GM19452 (cell line): ENCODE data around the gene OPN1MW2.
"Not testable (repeated sequence)": the region's sequence is repeated elsewhere in the genome, so short reads cannot be mapped to it uniquely, and the experiment has no call there.

Experiments used
- ATAC-seq: cut with Tn5 transposase; IDR thresholded peaks from one replicate; pipeline ENCODE4 v1.9.1; 2021; ENCODE audit not compliant: unreplicated experiment

OPN1MW2 gene

DNA sequence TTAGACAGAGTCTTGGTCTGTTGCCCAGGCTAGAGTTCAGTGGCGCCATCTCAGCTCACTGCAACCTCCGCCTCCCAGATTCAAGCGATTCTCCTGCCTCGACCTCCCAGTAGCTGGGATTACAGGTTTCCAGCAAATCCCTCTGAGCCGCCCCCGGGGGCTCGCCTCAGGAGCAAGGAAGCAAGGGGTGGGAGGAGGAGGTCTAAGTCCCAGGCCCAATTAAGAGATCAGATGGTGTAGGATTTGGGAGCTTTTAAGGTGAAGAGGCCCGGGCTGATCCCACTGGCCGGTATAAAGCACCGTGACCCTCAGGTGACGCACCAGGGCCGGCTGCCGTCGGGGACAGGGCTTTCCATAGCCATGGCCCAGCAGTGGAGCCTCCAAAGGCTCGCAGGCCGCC lies at the start of gene OPN1MW2:
TSS of gene OPN1MW2 (plus strand) at position 301 of the 400 bp plus-strand sequence. CDS start at position 361, 60 bp downstream.
- not testable (repeated sequence) for ATAC-seq

DNA sequence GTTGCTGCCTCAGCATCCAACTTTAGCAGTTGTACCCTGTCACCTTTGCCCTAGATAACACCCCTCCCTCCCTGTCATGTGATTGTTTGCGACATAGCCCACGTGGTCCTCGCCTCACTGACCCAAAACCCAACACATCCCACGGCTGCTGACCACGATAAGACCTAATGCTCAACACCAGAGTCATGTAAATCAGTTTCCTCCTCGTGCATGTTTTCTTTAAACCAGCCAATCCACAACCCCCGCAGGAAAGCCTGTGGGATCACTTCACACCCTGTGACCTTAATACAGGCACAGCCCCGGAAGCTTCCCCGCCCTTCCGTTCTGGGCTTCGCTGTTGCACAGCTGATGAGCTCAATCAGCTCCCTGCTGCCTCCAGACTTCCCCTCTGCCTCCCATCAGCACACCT lies 47.0 kb upstream of the OPN1MW2 start:
- ATAC-seq = peak; percentile 84

DNA sequence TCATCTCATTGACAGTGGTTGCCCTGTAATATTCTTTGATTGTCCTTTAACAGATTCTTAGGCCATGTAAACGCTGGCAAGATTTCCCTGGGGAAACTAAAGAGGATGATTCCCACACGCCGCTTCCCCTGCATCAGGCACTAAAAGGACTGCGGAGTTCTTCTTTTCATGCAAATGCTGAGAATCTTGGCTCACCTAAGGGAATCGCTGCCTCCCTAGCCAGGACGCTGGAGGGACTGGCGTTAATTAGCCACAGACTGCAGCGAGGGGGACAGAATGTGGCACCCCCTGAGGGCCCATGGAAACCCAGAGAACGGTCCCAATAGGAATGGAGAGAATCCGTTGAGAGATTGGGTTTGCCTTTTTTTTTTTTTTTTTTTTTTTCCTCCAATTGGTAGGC lies 45.2 kb upstream of the OPN1MW2 start:
- ATAC-seq = not testable (repeated sequence)

DNA sequence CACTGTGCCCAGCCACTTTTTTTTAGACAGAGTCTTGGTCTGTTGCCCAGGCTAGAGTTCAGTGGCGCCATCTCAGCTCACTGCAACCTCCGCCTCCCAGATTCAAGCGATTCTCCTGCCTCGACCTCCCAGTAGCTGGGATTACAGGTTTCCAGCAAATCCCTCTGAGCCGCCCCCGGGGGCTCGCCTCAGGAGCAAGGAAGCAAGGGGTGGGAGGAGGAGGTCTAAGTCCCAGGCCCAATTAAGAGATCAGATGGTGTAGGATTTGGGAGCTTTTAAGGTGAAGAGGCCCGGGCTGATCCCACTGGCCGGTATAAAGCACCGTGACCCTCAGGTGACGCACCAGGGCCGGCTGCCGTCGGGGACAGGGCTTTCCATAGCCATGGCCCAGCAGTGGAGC lies 37.3 kb upstream of the OPN1MW2 start, which contains the start of gene OPN1MW:
TSS of gene OPN1MW (plus strand) at position 301 of the 400 bp plus-strand sequence. CDS start at position 383, 82 bp downstream.
- not testable (repeated sequence) for ATAC-seq

DNA sequence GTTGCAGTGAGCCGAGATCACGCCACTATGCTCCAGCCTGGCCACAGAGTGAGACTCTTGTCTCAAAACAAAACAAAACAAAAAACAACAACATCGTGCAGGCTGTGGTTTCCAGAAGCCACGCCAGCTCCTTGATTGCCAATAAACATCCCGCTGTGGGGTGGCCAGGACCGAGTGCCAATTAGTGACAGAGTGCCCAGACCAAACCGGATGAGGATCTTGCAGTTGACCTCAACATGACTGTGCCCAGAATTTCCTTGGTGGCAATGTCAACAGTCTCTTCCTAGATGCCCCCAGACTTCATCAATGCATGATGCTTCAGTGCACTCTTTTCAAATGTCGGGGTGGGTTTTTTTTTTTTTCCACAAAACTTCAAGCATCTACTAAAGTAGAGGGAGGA lies 35.8 kb upstream of the OPN1MW2 start:
- ATAC-seq = not testable (repeated sequence)

DNA sequence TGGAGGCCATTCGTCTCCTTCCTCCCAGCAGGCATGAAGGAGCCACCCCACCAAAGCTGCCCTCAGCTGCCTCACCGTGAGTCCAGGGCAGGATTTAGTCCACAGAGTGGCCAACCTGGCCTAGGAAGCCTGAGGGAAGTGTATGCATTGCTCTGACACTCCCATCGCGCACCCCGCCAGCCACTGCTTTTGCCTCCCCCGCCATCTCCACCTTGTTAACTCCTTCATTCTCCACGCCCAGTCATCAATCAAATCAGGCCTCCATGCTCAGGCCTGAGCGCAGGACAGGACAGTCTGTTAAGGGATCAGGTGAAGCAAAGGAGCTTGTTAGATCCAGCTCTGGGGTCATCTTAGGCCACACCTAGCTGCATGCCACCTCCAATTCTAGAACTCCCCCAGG lies 26.7 kb upstream of the OPN1MW2 start:
- ATAC-seq = not testable (repeated sequence)

DNA sequence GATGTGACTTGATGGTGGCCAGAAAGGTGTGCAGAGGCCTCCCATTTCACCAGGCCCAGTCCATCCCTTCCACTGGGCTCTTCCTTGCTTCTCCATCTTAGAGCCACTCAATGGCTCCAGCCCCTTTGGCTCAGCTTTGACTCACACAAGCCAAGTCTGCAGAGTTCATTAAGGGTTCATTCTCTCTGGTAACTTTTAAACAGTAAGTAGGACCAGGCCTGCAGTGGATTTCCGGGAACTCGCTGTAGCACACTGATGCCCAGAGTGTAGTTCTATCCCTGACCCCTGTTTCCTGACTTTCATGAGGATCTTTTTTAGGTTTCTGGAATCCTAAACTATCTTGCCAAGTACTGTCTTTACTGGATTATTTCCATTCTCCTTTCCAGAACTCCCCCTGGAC lies 25.2 kb upstream of the OPN1MW2 start:
- not testable (repeated sequence) for ATAC-seq

DNA sequence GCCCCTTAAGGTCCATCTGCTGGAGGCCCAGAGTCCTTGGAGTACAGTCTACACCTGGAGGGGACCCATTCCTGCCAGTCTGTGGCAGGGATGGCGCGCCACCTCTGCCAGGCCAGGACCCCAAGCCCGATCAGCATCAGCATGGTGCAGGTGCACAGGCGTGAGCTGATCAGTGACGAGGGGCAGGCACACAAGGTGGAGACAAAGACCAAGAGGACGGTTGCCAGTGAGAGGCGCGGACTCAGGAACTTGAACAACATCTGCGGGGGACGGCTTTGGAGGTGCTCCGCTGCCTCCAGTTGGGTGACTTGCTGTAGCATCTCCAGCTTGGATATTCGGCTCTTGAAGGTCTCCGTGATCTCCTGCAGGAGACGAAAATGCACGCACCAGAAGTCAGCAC lies 23.1 kb upstream of the OPN1MW2 start:
- not testable (repeated sequence) for ATAC-seq

DNA sequence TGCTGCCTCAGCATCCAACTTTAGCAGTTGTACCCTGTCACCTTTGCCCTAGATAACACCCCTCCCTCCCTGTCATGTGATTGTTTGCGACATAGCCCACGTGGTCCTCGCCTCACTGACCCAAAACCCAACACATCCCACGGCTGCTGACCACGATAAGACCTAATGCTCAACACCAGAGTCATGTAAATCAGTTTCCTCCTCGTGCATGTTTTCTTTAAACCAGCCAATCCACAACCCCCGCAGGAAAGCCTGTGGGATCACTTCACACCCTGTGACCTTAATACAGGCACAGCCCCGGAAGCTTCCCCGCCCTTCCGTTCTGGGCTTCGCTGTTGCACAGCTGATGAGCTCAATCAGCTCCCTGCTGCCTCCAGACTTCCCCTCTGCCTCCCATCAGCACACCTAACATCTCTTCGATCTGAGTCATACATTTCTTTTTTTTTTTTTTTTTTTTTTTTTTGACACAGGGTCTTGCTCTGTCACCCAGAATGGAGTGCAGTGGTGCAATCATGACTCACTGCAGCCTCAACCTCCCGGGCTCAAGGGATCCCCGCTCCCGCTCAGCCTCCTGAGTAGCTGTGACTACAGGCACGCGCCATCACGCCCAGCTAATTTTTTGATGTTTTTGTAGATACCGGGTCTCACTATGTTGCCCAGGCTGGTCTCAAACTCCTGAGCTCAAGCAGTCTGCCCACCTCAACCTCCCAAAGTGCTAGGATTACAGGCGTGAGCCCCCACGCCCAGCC lies 9.7 kb upstream of the OPN1MW2 start:
- peak; percentile 89 for ATAC-seq

DNA sequence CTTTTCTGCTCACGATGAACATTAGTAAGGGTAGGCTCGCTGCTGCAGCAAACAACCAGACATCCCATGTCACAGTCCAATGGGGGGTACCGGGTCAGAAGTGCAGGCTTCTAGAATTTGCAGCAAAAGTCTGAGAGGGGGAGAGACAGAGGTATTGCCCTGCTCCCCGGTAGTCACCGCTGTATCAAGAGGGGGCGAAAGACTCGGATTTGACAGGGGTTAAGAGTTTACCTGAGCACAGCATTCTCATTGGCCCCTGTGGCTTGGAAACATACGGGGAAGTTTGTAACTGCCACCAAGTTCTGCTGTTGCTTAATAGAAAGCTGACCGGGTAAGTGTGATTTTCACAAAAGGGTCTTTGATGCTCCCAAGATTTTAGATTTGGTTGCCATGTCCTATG lies 8.5 kb upstream of the OPN1MW2 start:
- not testable (repeated sequence) for ATAC-seq

DNA sequence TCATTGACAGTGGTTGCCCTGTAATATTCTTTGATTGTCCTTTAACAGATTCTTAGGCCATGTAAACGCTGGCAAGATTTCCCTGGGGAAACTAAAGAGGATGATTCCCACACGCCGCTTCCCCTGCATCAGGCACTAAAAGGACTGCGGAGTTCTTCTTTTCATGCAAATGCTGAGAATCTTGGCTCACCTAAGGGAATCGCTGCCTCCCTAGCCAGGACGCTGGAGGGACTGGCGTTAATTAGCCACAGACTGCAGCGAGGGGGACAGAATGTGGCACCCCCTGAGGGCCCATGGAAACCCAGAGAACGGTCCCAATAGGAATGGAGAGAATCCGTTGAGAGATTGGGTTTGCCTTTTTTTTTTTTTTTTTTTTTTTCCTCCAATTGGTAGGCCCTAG lies 8.1 kb upstream of the OPN1MW2 start:
- ATAC-seq = not testable (repeated sequence)

DNA sequence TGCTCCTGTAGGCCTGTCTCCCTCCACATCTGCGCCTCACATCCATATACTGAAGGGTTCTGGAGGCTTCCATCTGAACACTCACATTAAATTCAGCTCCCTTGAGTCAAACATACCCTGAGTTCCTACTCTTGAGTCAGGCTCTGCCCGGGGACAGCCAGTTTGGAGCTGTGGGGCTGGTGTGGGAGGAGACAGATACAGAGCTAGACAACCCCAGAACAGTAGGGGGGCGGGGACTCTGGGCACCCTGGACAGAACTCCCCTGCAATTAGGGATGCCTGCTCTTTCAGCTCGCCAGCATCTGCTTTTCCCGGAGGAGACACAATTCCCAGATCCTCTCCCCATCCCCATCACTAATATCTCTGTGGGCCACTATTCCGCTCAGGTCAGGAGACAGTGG lies 5.7 kb downstream of the OPN1MW2 start:
- not testable (repeated sequence) for ATAC-seq

DNA sequence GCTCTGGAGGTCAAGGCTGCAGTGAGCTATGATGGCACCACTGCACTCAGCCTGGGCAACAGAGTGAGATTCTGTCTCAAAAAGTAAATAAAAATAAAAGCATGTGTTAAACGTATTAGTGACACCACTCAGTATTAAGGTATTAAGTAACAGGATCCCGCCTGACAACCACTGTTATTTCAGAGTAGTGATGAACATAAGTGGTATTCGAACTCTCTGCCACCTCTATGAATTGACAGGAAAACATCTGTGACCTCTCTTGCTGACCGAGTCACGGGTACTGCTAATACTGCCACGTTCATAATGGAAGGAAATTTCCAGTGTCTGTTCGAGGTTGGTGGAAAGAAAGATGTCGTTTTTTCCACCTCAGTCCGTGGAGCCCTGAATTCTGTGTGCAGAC lies 7.2 kb downstream of the OPN1MW2 start:
- not testable (repeated sequence) for ATAC-seq

DNA sequence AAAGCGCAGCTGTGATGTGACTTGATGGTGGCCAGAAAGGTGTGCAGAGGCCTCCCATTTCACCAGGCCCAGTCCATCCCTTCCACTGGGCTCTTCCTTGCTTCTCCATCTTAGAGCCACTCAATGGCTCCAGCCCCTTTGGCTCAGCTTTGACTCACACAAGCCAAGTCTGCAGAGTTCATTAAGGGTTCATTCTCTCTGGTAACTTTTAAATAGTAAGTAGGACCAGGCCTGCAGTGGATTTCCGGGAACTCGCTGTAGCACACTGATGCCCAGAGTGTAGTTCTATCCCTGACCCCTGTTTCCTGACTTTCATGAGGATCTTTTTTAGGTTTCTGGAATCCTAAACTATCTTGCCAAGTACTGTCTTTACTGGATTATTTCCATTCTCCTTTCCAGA lies 11.9 kb downstream of the OPN1MW2 start:
- ATAC-seq = not testable (repeated sequence)

DNA sequence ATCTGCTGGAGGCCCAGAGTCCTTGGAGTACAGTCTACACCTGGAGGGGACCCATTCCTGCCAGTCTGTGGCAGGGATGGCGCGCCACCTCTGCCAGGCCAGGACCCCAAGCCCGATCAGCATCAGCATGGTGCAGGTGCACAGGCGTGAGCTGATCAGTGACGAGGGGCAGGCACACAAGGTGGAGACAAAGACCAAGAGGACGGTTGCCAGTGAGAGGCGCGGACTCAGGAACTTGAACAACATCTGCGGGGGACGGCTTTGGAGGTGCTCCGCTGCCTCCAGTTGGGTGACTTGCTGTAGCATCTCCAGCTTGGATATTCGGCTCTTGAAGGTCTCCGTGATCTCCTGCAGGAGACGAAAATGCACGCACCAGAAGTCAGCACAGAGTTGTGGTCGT lies 14.1 kb downstream of the OPN1MW2 start:
- not testable (repeated sequence) for ATAC-seq

DNA sequence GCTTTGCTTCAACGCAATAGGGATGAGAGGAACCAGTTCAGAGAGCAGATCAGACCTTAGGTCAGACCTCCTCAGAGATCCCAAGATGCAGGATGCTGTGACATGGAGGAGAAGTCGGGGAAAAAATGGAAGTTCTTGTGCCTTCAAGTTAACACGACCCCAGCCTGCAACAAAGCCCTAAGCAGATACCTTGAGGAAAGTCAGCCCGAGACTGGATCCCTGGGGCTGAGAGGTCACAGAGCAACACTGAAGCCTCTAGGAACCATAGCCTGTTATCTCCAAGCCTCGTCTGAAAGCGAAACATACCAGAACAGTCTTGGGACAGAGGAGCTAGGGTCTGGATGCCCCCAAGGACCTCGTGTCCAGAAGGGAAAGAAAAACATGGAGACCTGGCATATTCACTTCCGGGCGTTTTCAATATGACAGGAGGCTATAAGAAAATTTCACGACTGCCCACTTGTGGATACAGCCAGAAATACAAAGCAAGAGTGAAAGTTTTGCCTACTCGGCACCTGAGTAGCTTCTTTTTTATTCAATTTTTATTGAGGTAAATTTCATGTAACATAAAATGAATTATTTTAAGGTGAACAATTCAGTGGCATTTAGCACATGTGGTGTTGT lies 19.5 kb downstream of the OPN1MW2 start:
- ATAC-seq = not testable (repeated sequence)

DNA sequence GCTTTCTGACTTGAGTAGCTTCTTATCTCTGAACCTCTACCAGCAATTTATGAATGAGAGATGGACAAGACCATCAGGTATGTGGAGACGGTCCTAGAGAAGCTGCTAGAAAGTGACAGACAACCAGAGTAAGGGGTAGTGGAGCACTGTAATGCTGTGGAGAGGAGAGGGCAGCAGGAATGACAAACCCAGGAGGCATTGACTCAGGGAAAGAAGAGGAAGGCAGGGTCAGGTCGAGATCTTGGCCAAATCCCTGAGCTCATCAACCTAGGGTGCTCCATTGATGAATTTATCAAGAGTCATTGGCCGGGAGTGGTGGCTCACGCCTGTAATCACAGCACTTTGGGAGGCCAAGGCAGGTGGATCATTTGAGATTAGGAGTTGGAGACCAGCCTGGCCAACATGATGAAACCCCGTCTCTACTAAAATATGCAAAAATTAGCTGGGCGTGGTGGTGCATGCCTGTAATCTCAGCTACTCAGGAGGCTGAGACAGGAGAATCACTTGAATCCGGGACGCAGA lies 20.5 kb downstream of the OPN1MW2 start:
- ATAC-seq = not testable (repeated sequence)

DNA sequence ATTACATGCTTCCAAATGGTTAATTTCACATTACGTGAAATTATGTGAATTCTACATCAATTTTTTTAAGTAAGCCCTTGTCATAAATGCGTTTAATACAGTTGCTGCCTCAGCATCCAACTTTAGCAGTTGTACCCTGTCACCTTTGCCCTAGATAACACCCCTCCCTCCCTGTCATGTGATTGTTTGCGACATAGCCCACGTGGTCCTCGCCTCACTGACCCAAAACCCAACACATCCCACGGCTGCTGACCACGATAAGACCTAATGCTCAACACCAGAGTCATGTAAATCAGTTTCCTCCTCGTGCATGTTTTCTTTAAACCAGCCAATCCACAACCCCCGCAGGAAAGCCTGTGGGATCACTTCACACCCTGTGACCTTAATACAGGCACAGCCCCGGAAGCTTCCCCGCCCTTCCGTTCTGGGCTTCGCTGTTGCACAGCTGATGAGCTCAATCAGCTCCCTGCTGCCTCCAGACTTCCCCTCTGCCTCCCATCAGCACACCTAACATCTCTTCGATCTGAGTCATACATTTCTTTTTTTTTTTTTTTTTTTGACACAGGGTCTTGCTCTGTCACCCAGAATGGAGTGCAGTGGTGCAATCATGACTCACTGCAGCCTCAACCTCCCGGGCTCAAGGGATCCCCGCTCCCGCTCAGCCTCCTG lies 28.0 kb downstream of the OPN1MW2 start:
- ATAC-seq = peak; percentile 90

DNA sequence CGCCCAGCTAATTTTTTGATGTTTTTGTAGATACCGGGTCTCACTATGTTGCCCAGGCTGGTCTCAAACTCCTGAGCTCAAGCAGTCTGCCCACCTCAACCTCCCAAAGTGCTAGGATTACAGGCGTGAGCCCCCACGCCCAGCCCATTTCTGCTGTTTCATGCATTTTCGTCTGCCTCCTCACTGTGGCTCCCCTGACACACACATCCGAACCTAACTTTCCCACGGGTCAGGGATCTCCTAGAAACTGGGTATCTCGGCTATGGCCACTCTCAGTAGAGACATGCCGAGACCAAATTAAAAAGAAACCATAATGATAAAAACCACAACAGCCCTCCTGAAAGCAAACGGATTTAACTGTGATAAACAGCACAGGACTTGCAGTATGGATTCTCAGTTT lies 28.5 kb downstream of the OPN1MW2 start:
- ATAC-seq = not testable (repeated sequence)

DNA sequence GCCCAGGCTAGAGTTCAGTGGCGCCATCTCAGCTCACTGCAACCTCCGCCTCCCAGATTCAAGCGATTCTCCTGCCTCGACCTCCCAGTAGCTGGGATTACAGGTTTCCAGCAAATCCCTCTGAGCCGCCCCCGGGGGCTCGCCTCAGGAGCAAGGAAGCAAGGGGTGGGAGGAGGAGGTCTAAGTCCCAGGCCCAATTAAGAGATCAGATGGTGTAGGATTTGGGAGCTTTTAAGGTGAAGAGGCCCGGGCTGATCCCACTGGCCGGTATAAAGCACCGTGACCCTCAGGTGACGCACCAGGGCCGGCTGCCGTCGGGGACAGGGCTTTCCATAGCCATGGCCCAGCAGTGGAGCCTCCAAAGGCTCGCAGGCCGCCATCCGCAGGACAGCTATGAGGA lies 37.7 kb downstream of the OPN1MW2 start, which contains the start of gene OPN1MW3:
TSS of gene OPN1MW3 (plus strand) at position 301 of the 400 bp plus-strand sequence. CDS start at position 339, 38 bp downstream.
- ATAC-seq = not testable (repeated sequence)

DNA sequence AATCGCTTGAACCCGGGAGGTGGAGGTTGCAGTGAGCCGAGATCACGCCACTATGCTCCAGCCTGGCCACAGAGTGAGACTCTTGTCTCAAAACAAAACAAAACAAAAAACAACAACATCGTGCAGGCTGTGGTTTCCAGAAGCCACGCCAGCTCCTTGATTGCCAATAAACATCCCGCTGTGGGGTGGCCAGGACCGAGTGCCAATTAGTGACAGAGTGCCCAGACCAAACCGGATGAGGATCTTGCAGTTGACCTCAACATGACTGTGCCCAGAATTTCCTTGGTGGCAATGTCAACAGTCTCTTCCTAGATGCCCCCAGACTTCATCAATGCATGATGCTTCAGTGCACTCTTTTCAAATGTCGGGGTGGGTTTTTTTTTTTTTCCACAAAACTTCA lies 39.2 kb downstream of the OPN1MW2 start:
- ATAC-seq = not testable (repeated sequence)
